GM21529 (cell line): ENCODE data around the gene THOC6.

Experiments
- ATAC-seq: cut with Tn5 transposase; IDR thresholded peaks from one replicate; pipeline ENCODE4 v1.9.1; 2021; ENCODE audit not compliant: unreplicated experiment

Gene THOC6

DNA sequence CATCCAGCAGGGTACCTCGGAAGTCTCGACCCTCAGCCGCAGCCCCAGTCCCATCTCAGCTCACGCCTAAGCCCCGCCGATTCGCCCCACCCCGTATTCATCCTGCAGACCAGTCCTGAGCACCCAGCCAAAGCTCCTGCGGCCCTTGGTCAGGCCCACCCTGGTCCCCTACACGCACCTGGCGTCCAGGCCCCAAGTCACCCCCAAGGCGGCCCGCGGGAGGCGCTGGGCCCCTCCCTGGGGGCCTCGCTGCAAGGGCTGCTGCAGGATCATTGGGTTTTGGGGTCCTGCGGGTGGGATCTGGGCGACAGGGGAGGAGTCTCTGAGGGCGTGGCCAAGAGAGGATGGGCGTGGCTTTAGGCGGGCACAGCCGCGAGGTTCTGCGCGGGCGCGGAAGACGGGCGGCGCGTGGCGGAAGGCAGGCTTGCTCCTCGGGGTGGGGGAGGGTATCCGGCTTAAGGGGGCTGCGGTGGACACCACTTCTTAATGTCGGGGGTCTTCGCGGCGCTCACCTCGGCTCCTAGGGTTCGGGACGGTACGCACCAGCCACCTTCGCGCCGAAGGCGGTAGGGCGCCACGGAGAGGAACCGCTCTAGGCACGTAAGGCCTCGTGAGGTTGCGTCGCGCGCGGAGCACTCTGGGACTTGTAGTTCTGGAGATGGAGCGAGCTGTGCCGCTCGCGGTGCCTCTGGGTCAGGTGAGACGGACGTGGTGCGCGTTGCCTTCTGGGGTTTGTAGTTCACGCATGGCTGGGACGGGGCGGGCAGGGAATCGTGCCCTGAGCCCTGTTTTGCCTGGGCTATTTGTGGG lies at the start of gene THOC6, which contains the start of gene HCFC1R1:
THOC6 (plus strand) TSS at position 367 of the 810 bp plus-strand sequence; CDS start at position 659, 292 bp downstream.
HCFC1R1 (minus strand) TSS at position 274 of the 810 bp plus-strand sequence; CDS start at position 273, 1 bp downstream.
- ATAC-seq: peak; percentile 60

DNA sequence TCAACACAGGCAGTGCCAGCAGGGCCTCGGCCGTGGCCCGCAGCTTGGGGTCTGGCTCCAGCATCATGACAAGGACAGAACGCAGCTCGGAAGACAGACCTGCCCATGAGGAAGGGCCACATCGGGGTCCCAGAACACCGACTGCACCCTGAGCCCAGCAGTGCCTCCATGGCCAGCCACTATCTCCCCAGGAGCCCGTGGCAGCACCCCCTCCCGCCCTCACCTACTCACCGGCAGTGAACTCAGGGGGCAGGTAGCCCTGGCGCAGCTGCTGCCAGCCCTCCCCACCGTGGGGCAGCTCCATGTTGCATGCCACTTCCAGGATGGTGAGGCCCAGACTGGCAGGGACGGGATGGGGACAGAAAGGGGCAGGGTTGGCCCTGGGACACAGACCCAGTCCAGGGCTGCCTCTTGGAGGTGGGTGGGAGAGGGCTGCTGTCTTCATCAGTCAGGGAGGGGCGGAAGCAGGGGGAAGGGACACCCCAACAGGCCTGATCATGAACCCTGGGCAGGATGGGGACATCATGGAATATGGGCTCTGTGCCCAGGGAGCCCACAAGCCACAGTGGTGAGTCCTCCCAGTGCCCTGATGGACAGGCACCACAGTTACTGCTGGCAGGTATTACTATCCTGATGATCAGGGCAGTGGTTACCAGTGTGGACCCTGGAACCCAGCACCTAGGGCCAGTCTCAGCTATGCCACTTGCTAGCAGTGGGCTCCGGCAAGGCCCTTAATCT lies 49.3 kb upstream of the THOC6 start:
- ATAC-seq: no peak

DNA sequence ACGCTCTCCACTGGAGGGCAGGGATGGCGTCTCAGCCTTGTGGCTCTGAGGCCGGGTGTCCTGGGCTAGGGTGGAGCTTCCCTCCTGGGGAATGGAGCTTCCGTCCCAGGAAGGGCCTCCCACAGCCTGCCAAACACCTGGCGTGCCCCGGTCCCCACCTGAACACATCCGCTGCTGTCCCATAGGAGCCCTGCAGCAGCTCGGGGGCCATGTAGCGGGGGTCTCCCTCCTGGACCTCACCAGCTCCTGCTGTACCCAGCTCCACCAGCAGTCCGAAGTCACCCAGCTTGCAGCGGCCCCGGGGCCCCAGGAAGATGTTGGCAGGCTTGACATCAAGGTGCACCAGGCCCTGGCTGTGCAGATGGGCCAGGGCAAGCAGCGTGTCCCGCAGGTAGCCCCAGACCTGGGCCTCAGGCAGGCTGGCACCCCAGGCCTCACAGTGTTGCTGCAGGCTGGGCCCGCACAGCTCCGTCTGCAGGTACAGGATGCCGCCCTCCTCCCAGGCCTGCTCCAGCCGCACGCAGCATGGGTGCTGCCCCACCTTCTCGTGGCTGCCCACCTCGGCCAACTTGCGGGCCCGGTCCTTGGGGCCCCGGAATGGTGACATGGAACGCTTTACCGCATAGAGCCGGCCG lies 48.6 kb upstream of the THOC6 start:
- ATAC-seq: no peak

DNA sequence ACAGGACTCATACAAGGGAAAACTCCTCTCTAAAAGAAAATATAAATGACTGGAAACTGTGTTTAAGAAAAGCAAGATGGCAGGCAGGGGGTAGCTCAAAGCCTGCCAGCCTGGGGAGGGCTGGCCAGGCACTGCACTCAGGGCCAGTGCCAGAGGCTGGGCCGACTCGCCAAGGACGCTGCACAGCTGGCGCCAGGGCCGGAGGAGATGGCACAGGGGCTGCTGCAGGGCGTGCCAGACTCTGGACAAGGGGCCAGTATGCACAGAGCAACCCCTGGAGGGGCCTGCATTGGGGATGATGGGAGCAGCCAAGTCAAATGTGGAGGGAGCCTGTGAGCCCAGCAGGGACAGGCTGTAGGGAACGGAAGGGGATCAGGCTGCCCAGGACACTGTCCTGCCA lies 47.6 kb upstream of the THOC6 start:
- no peak for ATAC-seq

DNA sequence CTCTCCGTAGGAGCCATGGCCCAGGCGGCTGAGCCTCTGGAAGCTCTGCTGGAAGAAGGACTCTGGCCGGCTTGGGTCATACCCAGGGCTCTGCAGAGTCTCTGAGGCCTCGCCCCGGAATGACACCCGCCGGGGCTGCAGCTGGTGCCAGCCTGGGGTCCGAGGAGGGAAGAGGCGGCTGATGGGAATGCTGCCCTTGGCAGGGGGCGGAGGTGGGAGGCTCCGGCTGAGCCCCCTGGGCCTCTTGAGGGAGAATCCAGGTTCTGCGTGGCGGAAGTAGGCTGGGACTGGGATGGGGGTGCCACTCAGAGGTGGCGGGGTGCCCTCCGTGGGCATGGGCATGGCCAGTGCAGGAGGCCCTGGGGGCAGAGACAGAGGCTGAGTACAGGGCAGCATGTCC lies 47.2 kb upstream of the THOC6 start:
- no peak for ATAC-seq

DNA sequence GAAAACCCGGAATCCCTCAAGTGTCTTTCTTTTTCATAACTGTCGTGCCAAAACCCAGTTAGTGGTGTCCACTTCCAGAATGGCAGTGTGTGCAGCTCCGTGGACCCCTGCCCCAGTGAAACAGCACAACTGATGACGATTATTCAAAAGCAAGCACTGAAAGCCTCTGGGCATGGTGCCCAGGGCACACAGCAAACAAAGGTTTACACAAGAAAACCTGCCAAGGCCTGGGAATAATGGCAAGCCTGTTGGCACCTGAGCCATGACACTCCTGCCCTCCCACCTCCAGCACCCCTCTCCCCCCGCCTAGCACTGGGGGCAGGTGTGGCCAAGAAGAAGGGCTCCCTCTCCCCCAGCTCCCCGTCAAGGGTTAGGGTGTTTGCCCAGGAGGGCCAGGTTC lies 46.4 kb upstream of the THOC6 start:
- ATAC-seq: no peak

DNA sequence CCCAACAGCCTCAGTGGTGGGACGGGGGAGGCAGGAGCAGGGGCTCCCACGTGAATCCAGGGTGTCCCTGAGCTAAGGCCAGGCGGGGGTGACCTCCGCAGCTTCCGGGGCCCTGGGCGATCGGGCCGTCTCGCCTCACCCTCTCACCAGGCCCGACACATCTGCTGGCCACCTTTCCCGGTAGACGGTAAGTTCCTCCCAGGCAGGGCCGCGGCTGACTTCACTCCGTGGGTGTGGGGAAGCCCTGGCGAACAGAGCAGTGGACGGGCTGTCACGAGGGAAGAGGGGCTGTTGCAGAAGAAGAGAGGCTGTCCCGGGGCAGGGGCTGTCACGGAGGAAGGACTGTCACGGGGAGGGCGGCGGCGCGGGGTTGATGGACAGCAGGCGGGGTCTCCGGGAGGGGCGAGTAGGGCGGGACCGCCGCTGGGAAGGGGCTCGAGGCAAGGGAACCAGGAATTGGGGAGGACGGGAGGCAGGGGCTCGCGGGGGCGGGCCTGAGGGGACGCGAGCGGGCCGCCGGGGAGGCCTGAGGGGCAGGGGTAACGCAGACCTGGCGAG lies 44.1 kb upstream of the THOC6 start:
- ATAC-seq: peak; percentile 2

DNA sequence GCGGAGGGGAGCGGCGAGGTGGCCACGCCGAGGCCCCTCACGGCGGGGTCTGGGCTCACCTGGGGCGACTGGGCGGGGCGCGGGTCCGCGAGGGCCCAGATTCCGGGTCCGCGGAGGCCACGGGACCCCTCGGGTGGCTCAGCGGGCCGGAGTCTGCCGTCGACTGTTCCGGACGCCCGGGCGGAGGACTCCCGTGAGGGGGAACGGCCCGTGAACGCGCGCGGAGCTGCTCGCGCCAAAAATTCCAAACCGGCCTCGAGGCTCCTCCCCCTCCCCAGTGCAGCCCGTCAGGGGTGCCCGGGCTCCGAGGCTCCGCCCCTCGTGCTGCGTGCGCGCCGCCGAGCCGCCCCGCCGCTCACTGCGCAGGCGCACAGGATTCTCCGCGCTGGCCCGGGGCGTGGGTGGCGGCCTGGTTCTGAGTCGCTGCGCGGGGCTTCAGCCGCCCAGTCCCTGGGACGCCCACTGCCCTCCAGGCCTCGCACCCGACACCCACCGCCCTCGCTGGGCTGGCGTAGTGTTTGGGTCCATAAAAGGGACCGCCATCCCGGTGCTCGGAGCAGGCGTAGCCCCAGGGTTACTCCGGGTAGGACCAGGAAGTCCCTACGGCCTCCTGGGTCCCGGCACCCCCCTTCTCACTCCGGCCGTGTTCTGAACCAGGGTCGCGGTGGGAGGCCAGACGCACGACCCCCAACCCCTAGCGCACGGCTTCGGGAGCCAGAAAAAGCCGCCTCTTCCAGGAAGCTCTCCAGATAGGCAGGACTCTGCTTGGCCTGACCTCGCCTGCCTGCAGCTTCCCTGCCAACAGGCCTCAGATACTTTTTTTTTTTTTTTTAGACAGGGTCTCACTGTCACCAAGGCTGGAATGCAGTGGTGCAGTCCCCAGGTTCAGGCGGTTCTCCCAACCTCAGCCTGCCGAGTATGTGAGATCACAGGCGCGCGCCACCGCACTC lies 43.3 kb upstream of the THOC6 start, which contains the start of gene PKMYT1:
PKMYT1 (minus strand) TSS at position 220 of the 950 bp plus-strand sequence. CDS start 789 bp downstream, outside the sequence.
- ATAC-seq: peak; percentile 63

DNA sequence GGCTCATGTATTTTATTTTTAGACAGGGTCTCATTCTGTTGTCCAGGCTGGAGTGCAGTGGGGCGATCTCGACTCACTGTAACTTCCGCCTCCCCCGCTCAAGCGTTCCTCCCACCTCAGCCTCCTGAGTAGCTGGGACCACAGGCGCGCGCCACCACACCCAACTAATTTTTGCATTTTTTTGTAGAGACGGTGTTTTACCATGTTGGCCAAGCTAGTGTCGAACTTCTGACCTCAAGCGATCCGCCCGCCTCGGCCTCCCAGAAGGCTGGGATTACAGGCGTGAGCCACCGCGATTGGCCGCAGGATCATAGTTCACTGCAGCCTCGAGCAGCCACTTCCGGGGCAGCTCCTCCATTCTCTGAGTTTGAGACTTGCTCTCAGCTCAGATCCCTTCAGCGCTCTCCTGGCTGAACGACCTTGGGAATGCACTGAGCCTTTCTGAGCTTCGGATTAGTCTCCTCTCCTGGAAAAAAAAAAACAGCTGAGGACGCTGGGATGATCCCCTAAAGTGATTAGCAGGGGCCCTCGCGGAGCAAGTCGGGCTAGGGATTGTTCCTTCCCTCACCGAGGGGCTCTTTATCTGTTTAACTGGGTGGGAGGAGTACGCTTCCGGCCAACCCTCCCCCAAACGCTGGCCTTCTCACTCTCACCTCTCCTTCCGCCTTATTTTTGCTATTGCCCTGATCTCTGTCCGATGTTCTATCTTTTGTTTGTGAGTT lies 42.5 kb upstream of the THOC6 start:
- ATAC-seq: no peak

DNA sequence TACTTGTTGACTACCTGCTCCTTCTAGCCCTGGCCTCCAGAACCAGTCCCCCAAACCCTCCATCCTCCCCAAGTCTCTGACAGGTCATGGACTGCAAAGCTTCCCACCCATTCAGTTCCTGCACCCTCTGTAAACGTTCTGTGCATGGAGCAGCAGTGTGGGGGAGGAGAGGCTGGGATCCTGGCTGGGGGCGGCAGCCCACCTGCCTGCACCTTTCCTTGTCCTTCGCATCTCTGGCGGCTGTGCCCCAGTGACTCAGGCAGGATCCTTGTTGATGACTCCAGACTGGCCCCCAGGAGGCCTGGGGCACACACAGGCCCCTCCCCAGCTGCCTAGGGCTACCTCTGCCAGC lies 42.0 kb upstream of the THOC6 start:
- no peak for ATAC-seq

DNA sequence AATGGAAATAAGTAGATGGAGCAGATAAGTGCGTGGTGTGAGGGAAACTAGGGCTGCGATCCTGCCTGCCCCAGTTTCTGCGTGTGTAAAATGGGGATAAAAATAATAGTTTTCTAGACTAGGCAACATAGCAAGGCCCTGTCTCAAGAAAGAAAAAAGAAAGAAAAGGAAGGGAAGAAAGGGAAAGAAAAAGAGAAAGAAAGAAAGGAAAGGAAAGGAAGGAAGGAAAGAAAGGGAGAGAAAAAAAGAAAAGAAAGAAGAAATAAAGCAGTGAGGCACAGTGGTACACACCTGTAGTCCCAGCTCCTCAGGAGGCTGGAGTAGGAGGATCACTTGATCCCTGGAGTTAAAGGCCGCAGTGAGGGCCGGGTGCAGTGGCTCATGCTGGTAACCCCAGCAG lies 41.4 kb upstream of the THOC6 start:
- ATAC-seq: no peak

DNA sequence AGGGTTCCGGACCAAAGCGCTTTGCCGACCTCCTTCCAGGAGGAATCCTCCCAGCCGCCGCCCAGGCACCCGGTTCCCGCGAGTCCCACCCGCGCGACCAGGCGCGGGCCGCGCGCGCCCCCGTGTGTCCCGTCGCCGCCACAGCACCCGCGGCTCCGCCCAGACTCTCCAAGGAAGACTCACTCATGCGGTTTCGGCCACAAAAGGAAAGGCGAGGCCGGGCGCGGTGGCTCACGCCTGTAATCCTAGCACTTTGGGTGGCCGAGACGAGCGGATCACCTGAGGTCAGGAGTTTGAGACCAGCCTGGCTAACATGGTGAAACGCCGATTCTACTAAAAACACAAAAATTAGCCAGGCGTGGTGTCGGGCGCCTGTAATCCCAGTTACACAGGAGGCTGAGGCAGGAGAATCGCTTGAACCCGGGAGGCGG lies 40.1 kb upstream of the THOC6 start:
- ATAC-seq: no peak

DNA sequence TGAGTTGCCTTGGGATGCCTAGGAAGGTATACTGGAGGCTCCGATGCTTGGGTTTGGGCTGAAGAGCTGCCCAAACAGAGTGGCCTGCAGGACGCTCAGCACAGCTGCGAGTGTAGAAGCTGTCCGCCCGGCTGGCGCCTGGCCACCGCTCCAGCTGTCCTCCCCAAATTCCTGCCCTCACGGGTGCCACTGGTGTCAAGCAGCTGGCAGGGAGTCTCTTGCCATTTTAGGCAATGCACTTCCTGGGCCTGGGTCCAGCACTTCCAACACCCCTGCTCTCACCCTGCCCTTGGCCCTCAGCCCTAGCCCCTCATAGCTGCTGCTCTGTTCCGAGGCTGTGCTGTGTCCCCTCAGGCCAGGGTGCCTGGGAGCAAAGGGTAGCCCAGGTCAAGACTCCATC lies 38.4 kb upstream of the THOC6 start:
- ATAC-seq: no peak

DNA sequence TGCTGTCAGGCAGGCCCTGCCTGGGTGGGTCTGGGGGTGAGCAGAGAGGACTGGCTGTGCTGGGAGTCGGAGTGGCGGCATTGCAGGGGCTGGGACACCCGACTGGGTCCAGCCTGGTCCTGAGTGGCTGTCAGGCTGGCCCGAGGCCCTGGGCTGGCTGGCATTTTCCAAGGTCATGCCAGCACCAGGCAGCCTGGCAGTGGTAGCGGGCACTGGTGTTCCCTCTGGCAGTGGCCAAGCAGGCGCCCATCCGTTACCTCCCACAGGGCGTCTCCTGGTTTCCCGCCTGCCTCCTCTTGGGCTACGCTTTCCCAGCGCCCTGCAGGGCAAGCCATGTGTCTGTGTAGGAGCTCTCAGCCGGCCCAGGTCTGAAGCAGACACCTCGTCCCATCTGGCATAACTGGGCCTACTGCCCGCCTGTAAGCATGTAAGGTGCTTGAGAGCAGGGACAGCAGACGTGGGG lies 37.9 kb upstream of the THOC6 start:
- no peak for ATAC-seq

DNA sequence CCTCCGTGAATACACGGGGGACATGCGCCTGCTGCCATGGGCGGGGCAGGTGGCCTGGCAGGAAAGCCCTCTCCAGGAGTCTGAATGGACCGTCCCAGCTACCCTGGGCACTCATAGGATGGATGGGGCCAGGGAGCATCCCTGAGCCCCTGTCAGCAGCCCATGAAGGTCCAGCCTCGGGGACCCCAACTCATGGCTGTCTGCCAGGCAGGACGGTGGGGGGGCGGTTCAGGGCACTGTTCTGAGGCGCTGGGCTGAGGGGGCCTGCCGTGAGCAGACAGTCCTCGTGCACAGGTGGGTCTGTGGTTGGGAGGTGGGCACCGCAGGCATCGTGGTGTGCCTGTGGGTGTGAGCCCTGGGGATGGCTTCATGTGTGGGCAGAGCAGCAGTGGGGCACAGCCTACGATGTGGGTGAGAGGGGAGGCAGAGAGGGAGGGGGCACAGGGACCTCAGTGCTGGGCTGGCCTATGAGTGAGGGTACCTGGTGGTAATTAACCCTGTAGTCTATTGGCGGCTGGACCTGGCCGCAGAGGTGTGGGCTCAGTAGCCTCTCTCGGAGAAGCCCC lies 37.1 kb upstream of the THOC6 start:
- ATAC-seq: no peak

DNA sequence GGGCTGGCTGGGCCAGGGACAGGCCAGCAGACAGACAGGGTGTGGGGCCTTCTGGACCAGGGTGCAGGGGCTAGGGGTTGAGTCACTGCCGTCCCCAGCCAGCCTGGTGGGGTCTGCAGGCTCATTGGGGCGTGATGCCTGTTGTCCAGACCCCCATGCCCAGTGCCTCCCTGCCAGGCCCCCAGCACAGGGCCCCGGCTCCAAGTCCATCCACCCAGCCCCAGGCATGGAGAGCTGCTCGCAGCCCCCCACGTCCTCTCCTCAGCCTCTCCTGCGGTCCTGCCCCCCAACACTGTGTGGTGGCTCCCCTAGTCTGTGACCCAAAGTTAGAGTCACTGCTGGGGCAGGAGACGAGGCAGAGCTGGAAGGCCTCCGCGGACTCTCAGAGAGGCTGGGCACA lies 36.5 kb upstream of the THOC6 start:
- no peak for ATAC-seq

DNA sequence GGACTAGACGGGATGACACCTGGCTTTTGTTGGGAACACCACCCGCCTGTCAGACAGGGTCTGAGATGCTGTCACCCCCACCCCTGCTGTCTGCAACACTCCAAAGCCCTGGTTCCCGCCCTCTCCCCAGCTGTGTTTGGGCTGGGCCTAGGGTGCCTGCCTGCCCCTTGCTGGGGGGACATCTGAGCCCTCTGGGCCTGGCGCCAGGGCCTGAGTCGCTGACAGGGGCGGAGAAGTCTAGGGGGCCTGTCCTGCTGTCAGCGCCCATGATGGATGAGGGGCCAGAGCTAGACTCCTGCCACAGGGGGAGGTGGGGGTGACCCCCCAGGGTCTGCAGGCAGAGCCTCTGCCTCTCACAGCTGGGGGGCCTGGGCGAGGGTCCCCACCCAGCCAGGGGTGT lies 36.0 kb upstream of the THOC6 start:
- ATAC-seq: no peak

DNA sequence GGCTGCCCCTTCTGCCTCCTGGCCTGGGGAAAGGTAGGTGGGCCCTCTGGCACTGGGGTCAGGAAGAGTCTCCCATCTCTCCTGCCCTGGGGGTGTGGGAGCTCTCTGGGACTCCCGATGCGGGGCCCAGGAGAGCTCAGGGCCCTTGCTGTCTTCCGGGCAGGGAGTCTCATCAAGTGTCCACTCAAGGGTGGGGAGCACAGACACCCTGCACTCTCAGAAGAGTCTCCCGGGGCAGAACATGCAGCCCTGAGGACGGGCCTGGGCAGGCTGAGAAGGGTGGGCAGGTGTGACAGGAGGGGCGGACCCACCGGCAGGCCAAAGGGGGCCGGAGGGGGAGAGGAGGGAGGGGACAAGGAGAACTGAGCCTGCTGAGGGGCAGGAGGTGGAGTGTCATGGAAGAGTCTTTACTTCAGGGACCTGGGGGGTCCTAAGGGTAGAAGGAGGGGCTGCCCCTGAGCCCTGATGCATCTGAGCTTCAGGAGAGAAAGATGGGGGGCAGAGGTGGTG lies 35.2 kb upstream of the THOC6 start:
- ATAC-seq: no peak

DNA sequence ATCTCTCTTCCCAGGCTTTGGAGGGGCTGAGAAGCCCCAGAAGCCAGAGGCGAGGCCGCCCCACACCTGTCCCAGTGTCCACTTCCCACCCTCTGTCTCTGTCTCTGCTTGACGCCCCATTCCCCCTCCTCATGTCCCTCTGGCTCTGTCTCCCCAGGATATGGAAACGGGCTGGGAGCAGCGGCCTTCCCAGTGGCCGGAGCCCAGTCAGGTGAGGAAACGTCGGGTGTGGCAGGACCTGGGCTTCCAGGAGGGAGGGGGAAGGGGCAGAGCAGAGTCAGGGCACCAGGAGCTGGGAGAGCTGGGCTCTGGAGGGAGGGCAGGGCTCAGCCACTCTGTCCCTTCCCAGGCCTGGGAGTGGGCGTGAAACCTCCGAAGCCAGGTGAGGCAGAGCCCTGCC lies 32.9 kb upstream of the THOC6 start:
- no peak for ATAC-seq
